K562 (cell line): Measurements from ENCODE around the gene MGA. TPM values are rescaled to one million over a fixed set of nuclear protein-coding genes. Genes with fewer than 3 reads are reported as not detected.

Experiments used
- ATAC-seq: fragments of 200-7000 bp; cut with Tn5 transposase; 3 replicates; pipeline ENCODE4 v1.9.1; 2020; ENCODE audit warnings: moderate library complexity
- BruUV-seq: library from RNA; stranded (reverse); fragments of 400-500 nt; replicated peaks from 2 replicates; lab custom pipeline; 2021; lab: Mats Ljungman, UMichigan
- CTCF ChIA-PET: fragments of 300-600 bp; formaldehyde crosslinking; extraction: SDS; loops from one replicate; lab custom pipeline; 2021; ENCODE audit warnings: low intra/inter-chr PET ratio; lab: Yijun Ruan, JAX
- POLR2A ChIA-PET: fragments of 300-600, 350-650 bp; sonication (Branson Sonifier 250); formaldehyde crosslinking; extraction: SDS; loops from one replicate; lab custom pipeline; 2021; ENCODE audit warnings: antibody characterized with exemption, inconsistent platforms; lab: Yijun Ruan, JAX
- DNase-seq, 4 experiments: peaks; one replicate each; pipeline versions ENCODE4 v3.0.0 to v3.0.0-alpha.2; 2011 to 2018; ENCODE audit warnings: low spot score in 3 of 4, mixed read lengths in 3 of 4; ENCODE audit errors: extremely low read depth in 1 of 4
- FAIRE-seq: peaks from 2 replicates; lab custom pipeline; 2011; peaks lifted over from hg19 to GRCh38; lab: Jason Lieb, UNC
- H2AFZ ChIP-seq: 2 replicates; pipeline ENCODE4 v1.6.0; 2011; ENCODE audit warnings: low read depth, low read length, control low read depth, inconsistent platforms
- H3K27ac ChIP-seq: fragments of 200-600 bp; 3 replicates; pipeline ENCODE4 v1.8.0; 2011; ENCODE audit warnings: low read depth, mild to moderate bottlenecking, control low read depth, inconsistent platforms, low read length, moderate library complexity, mixed read lengths; ENCODE audit errors: extremely low read depth
- H3K27me3 ChIP-seq, 2 experiments: fragments of 300-600 bp in 1 of 2; 2 replicates in 1 of 2; 3 replicates in 1 of 2; pipeline versions ENCODE4 v1.6.0 to v1.8.0; 2011; ENCODE audit warnings: inconsistent platforms in 2 of 2, low read length in 2 of 2, mild to moderate bottlenecking in 1 of 2, mixed read lengths in 1 of 2, moderate library complexity in 1 of 2; ENCODE audit not compliant: control insufficient read depth in 2 of 2, insufficient read depth in 2 of 2
- H3K36me3 ChIP-seq: fragments of 300-600 bp; 3 replicates; pipeline ENCODE4 v1.8.0; 2011; ENCODE audit warnings: mild to moderate bottlenecking, low read length, inconsistent platforms; ENCODE audit not compliant: control insufficient read depth, insufficient read depth
- H3K4me1 ChIP-seq, 2 experiments: fragments of 200-600 bp in 1 of 2; replicated peaks in 1 of 2; 2 replicates in 1 of 2; 3 replicates in 1 of 2; pipeline versions ENCODE4 v1.5.1 to v1.8.0; 2011; ENCODE audit warnings: inconsistent platforms in 2 of 2, low read length in 2 of 2, mild to moderate bottlenecking in 1 of 2, mixed read lengths in 1 of 2, moderate library complexity in 1 of 2; ENCODE audit not compliant: control insufficient read depth in 2 of 2, insufficient read depth in 2 of 2
- H3K4me2 ChIP-seq: 2 replicates; pipeline ENCODE4 v1.6.1; 2011; ENCODE audit warnings: low read length, control low read depth, inconsistent platforms, mixed read lengths; ENCODE audit not compliant: insufficient read depth
- H3K4me3 ChIP-seq: fragments of 200-600 bp; sonication (generic), shearing (Covaris generic); 2 replicates; pipeline ENCODE4 v1.5.1; 2016; ENCODE audit warnings: control low read depth, inconsistent platforms
- H3K79me2 ChIP-seq: fragments of 200-600 bp; 3 replicates; pipeline ENCODE4 v1.8.0; 2011; ENCODE audit warnings: low read length, inconsistent platforms; ENCODE audit not compliant: control insufficient read depth, insufficient read depth
- H3K9ac ChIP-seq, 2 experiments: 2 replicates each; pipeline versions ENCODE4 v1.6.0 to v1.6.1; 2011; ENCODE audit warnings: low read depth in 2 of 2, low read length in 2 of 2, control low read depth in 1 of 2, inconsistent platforms in 1 of 2, mild to moderate bottlenecking in 1 of 2, mixed read lengths in 1 of 2; ENCODE audit not compliant: insufficient read depth in 1 of 2
- H3K9me1 ChIP-seq: one replicate; pipeline ENCODE4 v1.6.0; 2011; ENCODE audit warnings: inconsistent platforms, mild to moderate bottlenecking, low read length, moderate library complexity; ENCODE audit not compliant: control insufficient read depth, insufficient read depth
- H3K9me3 ChIP-seq: replicated peaks from 2 replicates; pipeline ENCODE4 v1.5.1; 2011; ENCODE audit warnings: low read depth, low read length, inconsistent platforms; ENCODE audit not compliant: control insufficient read depth, insufficient read depth
- H4K20me1 ChIP-seq: replicated peaks from 2 replicates; pipeline ENCODE4 v1.6.1; 2011; ENCODE audit warnings: low read length, inconsistent platforms, mixed read lengths; ENCODE audit not compliant: control insufficient read depth, insufficient read depth
- ETV1 ChIP-seq: fragments of 450-650 bp; conservative IDR thresholded peaks from 2 replicates; pipeline ENCODE4 v1.6.1; 2016; ENCODE audit warnings: missing genetic modification characterization, control low read depth, low read depth, missing compliant biosample characterization
- HLTF ChIP-seq: fragments of 450-650 bp; IDR thresholded peaks from 2 replicates; pipeline ENCODE4 v1.6.1; 2016
- IRF2 ChIP-seq: sonication (generic); formaldehyde crosslinking; IDR thresholded peaks from 2 replicates; pipeline ENCODE4 v1.8.1; 2022; ENCODE audit warnings: mild to moderate bottlenecking, missing genetic modification reagents
- NR1H2 ChIP-seq: sonication (generic); formaldehyde crosslinking; IDR thresholded peaks from 2 replicates; pipeline ENCODE4 v1.4.0; 2020; ENCODE audit warnings: mild to moderate bottlenecking, missing genetic modification reagents
- NR4A1 ChIP-seq, 2 experiments: fragments of 250-450 bp in 1 of 2; fragments of 450-650 bp in 1 of 2; sonication (Bioruptor Pico) in 1 of 2; IDR thresholded peaks; 2 replicates each; pipeline versions ENCODE4 v1.4.0 to v1.6.1; 2016 to 2020; ENCODE audit warnings: mild to moderate bottlenecking in 2 of 2, missing compliant biosample characterization in 1 of 2, missing genetic modification characterization in 1 of 2, moderate library complexity in 1 of 2
- RBBP5 ChIP-seq: fragments of 200-600 bp; sonication (generic); IDR thresholded peaks from 2 replicates; pipeline ENCODE4 v1.6.1; 2012; ENCODE audit warnings: borderline replicate concordance, mild to moderate bottlenecking, low read length, control low read depth, inconsistent platforms; ENCODE audit not compliant: insufficient read depth, poor library complexity, severe bottlenecking
- SAP30 ChIP-seq: fragments of 200-600 bp; sonication (generic); IDR thresholded peaks from 2 replicates; pipeline ENCODE4 v1.6.1; 2012; ENCODE audit warnings: borderline replicate concordance, low read depth, mild to moderate bottlenecking, moderate library complexity, low read length, control low read depth, inconsistent platforms; ENCODE audit not compliant: insufficient read depth, poor library complexity, severe bottlenecking
- SPI1 ChIP-seq: IDR thresholded peaks from 2 replicates; pipeline ENCODE4 v1.6.1; 2011; ENCODE audit warnings: low read depth, low read length, control low read depth, borderline replicate concordance
- ZBTB33 ChIP-seq: sonication (generic); formaldehyde crosslinking; IDR thresholded peaks from 2 replicates; pipeline ENCODE4 v1.8.1; 2023; ENCODE audit warnings: mild to moderate bottlenecking, missing genetic modification reagents
- in situ Hi-C: fragments of 300-500 bp; cut with MboI; formaldehyde crosslinking; loops from 4 replicates; pipeline ENCODE4 v1.15.0; 2018; ENCODE audit warnings: inconsistent platforms, mixed read lengths
- intact Hi-C: fragments of 100-400 bp; cut with micrococcal nuclease; formaldehyde crosslinking; loops from 2 replicates; pipeline ENCODE4 v1.14.2; 2022
- polyA plus RNA-seq, 8 experiments: library from polyadenylated mRNA; depleted of rRNA in 4 of 8; stranded (reverse) in 5 of 8; unstranded in 3 of 8; fragments of >200 nt; fragmentation: Nextera tagmentation in 2 of 8; fragmentation: Illumina TruSeq in 1 of 8; extraction: Ambion mirVana in 2 of 8; extraction: Trizol in 1 of 8; gene quantifications; 2 replicates each; pipeline versions ENCODE4 v1.2.1 to v1.2.3, GENCODE V29; 2011 to 2014; ENCODE audit warnings: inconsistent platforms in 1 of 8, missing spikeins in 1 of 8
- total RNA-seq, 7 experiments: library from RNA; depleted of rRNA in 6 of 7; stranded (reverse); fragments of >200 nt in 6 of 7; fragmentation: Illumina TruSeq in 2 of 7; extraction: Trizol in 2 of 7; gene quantifications; 2 replicates each; pipeline versions ENCODE4 v1.2.1 to v1.2.3, GENCODE V29; 2011 to 2021; ENCODE audit warnings: low replicate concordance in 1 of 7

MGA gene
- total and polyA plus RNA-seq, 9 of the 15 experiments (the other 6 are each of a cell fraction or from before 2014, with no cell fraction given): 4.7 to 56.1 (median 21.1) TPM

- no peak for TF ChIP-seq ETV1 (tag)
- TF ChIP-seq HLTF: no peak
- no peak for TF ChIP-seq SAP30
- no peak for TF ChIP-seq RBBP5
- no peak for TF ChIP-seq NR4A1 (CRISPR knock-in tag; IDR thresholded peaks at IDR 0.05)
- no peak for TF ChIP-seq NR4A1 (tag; IDR thresholded peaks at IDR 0.05)
- no peak for TF ChIP-seq ZBTB33 (CRISPR knock-in tag)
- no peak for TF ChIP-seq IRF2 (CRISPR knock-in tag)
- no peak for TF ChIP-seq NR1H2
- 0 out of 2 replicates have a peak, but pooled peaks have one; percentile 5 for TF ChIP-seq SPI1
- TF ChIP-seq, all 486 proteins: peak for 1
- ChIA-PET CTCF (no interaction called here), POLR2A (interaction anchor here (1.1 kb wide), 1 partner anchor 13 kb away, joined by 4 read pairs; the partner anchor contains the start of gene MGA)
- no peak overlapping the region for H3K4me2 ChIP-seq
- no peaks in the 10 kb centered on the region; a peak in 2 of 5 replicates for H3K4me1 ChIP-seq
- BruUV-seq: no TSS peak
- no peaks in the 10 kb centered on the region for H3K27me3 ChIP-seq
- no peak for ATAC-seq
- no peak overlapping the region for H3K4me3 ChIP-seq
- FAIRE-seq: no peak
- H3K79me2 ChIP-seq: no peaks in the 10 kb centered on the region
- no peak overlapping the region for H3K27ac ChIP-seq
- no peak overlapping the region for H3K9ac ChIP-seq
- H4K20me1 ChIP-seq: no peaks in the 10 kb centered on the region
- H3K36me3 ChIP-seq: no peaks in the 10 kb centered on the region
- H3K9me1 ChIP-seq: no peaks in the 10 kb centered on the region
- H2AFZ ChIP-seq: peak overlapping the region; percentile 59
- in situ Hi-C loops (no loop called here), intact Hi-C loops (no loop called here)
- 0 out of 2 replicates have a peak, but pooled peaks cover 1% of the 10 kb centered on the region for H3K9me3 ChIP-seq
- no peak for DNase-seq
Measured at GRCh38 chr15:41647262-41647661, 12.9 kb upstream of the MGA start.
